Stimulated activated CD4-positive, alpha-beta T cell treated with anti-CD3 and anti-CD28 coated beads, Interleukin-15, amount 100 ng/mL, for 1 hour (primary cell): ENCODE results near the gene PRUNE2.

Experiments
- DNase-seq, 2 donors: peaks; one replicate each; pipeline ENCODE4 v3.0.0-alpha.2; 2020; ENCODE audit warnings: low read depth in 1 of 2, low spot score in 1 of 2

The PRUNE2 gene

DNA sequence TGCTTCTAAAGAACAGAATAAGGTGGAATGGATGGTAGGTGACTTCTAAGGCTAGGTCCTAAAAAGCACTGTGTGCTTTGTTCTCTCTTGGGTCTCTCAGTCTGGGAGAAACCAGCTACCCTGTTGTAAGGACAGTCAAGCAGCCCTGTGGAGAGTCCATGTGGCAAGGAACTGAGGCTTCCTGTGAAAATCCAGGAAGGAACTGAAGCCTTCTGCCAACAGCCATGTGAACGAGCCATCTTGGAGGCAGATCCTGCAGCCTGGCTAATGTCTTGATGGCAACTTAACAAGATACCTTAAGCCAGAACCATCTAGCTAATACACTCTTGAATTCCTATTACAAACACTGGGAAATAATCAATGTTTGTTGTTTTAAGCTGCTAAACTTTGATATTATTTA lies 241.8 kb downstream of the PRUNE2 start:
- DNase-seq: no peak

DNA sequence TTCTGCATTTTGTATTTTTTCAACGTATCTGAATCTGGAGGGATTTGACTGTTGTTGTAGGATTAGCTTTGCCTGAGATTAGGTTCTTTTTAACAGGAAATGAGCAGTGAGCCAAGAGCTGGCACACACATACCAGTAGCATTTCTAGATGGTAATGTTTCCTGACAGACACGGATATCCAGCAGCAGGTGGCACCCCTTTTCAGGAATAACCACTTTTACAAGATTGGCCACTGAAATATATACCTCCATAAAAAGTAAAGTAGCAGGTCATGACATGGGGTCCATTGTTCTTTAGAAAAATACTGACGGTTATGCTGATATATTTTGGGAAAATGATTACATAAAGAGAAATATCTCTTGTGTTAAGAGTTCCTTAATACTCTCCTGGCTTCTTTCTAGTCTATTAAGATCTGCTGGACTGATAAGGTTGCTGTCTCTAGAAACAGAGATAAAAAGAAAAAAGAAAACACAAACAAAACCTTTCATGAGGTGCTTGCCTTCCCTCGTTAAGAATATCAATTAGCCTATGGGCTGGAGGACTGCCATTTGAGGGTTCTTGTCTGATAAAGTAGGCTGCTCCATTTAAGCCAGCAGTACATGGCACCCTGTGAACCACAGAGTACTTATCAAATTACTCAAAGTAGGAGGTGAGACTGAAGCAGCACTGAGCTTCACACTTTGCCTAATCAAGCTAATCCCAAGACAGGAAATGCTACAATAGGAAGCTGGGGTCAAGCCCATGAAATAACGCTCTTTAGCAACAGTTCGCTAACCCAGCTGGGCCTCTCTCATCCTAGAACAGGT lies 243.2 kb downstream of the PRUNE2 start:
- no peak for DNase-seq

DNA sequence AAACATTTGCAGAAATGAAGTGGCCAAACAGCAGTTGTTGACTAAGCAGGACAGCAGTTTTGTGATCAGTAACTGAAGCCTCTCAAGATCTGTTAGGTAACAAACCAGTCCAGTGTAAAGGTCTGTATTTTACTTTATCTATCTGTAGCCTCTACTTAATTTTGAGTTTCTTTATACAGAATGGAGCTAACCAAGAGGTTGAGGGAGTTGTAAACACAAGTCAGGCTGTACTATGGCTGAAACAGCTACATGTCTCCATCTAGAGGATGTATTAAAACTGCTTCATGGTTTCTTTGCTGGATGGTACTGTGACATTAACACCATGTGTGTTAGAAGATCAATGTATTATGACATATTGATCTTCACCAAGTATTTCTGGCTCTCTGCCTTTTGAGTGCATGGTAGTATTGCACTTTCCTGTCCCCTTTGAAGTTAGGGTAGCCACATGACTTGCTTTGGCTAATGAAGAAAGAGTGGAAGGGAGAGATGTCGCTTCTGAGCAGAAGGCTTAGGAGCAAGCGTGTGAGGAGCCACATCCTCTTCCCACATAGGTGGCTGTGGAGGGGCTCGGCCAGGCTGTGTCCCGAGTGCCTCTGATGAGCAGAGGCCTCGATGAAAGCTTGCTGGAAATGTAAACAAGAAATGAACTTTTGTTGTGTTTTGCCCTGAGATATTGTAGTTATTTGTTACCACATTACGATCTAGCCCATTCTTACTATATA lies 247.2 kb downstream of the PRUNE2 start:
- DNase-seq: no peak

DNA sequence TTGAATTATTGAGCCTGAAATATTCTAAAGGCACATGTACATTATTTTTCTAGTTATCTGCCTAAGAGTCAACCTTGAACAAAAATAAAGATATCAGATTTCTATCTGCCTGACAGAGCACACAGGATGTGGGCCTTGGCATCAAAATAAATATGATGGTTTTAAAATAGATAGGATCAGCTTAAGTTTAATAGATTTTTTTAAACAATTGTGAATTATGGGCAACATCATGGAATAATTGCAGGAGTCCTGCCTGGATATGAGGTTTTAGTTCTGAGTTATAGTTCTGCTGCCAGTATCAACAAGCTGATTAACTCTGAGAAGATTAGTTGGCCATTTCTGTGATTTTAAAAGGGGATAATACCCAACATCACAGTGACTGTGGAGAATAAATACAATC lies 248.6 kb downstream of the PRUNE2 start:
- no peak for DNase-seq

DNA sequence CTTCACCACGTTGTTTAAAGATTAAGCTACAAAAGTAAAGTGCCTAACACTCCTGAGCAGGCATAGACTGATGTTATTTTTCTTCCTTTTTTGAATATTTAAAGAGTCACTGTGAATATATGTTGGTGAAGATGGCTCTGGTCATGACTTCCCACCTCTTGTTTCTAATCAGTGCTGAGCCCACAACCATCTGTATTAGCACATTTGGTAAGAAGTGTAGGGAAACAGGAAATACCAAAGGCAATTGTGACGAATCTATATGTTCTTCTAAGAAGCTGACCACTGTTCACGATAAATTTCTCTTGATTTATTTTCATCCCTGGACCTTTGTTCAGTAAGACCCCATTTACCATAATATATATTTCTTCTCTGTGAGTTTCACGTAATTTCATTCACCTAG lies 249.9 kb downstream of the PRUNE2 start:
- no peak for DNase-seq

DNA sequence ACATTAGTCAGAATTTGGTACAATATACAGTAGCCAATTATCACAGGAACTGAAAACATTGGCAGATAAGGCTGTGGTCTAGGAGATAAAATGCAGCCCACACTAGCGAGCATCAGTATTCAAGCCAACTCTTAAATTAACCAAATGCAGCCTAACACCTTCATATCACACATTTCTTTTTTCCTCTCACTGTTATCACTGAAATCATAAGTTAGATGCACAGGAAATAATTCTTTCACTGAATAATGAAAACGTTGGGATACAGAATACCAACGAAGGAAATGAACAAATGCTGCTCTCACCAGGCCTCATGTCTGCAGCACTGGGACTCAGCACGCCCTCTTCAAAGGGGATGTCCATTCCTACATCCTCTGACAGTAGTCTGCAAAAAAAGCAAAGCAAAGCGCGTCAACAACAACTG lies 250.8 kb downstream of the PRUNE2 start:
- no peak for DNase-seq

DNA sequence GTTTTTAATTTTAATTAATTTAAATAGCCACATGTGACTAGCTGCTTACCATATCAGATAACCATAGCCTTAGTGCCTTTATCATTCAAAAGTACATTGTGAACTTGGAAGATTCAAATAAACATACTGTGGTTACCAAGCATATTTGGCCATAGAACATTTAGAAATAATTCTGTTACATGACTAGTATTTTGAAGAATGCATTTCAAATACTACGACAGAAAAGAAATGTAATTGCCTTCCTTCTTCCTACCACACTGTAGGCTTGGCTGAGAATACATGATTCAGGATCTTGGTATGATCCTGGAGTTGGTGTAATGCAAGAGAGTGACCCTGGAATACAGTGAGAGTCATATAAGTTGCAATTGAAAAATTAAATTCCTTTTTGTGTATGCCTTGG lies 251.3 kb downstream of the PRUNE2 start:
- no peak for DNase-seq

DNA sequence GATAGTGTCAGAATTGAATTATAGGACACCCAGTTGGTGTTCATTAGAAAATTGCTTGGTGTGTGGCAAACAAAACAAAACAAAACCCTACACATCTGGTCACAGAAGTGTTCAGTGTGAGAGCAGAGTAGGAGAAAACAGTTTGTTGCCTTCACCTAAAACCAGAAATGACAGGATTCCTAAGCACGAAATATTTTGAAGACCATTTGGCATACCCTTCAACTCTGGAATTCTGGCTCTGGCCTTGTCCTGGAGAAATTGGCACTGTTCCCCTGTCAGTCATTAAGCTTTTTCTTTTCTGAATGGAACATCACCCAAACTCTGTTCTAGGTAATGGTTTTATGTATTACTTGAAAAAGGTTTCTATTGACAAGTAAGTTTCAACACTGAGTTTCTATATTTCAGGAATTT lies 251.9 kb downstream of the PRUNE2 start:
- no peak for DNase-seq

DNA sequence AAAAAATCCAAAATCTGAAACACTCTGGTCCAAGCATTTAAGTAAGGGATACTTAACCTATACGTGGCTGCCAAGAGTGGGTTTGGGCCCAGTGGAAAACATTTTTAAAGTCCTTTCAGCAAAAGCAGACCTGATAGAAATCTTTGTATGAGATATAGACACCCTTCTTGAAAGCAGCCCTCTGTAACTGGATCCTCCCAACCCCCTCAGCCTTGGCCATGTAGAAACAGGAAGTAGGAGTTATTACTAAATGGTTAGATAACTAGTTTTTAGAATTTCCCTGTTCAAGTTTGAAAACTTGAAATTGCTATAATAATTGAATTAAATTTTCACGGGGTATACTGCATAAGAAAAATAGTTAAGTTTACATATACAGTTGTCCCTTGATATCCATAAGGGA lies 253.0 kb downstream of the PRUNE2 start:
- no peak for DNase-seq

DNA sequence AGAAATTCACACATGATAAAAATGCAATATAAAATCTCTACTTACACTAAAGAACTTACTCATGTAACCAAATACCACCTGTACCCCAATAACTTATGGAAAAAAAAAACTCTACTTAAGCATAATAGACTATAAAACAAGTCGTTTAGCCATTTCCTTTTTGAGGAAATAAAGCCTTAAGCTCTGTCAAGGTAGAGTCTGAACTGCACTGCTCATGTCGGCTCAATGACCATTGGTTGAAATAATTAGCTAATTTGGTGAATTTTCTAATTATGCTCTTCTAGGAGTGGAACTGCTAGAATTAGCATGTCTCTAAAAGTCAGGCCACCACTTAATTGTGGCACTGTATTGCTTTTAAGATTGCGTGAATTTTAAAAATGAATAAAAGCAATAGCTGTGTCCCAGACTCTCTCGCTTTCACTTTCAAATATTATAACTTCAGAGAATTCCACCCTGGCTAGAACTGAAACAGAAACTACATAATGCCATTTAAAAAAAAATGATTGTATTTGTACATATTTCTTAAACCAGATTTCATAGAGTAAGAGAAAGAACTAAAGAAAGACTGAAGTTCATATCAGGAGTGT lies 254.7 kb downstream of the PRUNE2 start:
- DNase-seq: no peak

DNA sequence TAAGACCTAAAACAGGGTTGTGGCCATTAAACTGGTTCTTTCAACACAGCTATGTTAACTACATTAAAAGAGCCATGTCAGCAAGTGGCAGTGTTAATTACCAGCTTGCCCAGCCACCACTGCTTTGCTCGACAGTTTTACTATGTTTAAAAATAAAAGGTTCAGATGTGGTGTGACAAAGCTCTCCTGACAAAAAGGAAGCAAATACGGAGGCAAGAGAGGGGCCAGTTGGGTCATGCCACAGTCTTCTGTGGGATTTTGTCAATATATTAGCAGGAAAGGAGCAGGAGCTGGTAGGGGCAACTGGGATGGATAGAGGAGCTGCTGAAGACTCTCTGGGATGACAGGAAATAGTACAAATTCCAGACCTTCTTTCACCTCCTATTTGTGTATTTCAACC lies 255.2 kb downstream of the PRUNE2 start:
- no peak for DNase-seq

DNA sequence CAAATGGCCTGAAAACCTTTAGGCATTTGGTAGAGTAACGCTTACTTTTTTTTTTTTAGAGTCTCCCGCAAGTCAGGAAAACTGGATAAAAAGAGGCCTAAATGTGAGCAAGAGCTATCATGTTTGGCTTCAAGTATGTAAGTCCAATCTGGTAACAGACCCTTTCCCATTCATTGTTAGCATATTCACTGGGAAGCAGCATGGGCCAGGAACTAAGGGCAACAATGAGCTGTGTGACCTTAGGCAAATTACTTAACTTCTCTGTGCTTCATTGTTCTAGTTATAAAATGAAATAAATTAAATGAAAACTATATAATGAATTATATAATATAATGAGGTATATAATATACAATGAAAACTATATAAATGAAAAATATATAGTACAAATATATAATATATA lies 256.0 kb downstream of the PRUNE2 start:
- DNase-seq: no peak

DNA sequence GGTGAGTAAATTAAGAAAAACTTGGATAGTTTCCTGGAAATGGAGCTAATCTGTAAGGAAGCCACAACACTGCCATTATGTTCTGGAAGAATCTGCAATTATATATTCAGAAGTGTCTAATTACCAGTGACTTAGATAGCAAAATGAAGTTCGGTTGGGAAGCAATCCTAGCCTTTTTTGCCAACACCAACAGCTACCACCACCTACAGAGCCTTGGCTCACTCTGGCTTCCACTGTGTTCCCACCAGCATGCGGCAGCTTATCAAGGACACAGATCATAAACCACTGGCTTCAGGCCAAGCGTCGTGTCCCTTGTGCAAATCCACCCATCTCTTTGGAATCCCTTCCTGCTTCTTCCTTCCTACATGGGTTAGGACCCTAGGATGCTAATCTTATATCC lies 259.7 kb downstream of the PRUNE2 start:
- no peak for DNase-seq

DNA sequence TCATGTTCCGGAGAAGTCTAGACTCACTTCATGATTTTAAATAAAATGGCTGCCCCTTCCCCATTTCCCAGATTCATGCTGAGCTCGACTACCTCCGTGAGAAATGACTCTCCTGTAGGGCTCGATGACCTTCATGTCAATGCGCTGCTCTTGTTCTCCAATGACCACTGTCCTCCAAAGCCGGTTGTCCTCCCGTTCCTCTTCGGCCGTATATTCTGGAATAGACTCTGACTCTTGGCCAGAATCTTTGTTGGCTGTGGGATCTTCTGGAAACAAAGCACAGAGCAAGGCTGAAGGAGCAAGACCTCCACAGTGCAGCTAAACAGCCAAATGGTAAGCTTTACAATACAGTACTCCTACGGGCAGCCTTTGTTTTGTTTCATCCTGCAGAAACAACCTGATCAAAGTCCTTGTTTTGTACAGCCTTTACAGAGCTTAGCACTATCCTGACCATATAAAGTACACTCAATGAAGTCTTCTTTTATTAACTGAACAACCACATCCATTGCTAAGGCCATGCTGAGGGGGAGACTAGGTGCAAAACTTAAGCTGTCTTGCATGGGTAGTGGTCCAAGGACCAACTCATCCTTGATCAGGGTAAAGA lies 261.2 kb downstream of the PRUNE2 start:
- no peak for DNase-seq

DNA sequence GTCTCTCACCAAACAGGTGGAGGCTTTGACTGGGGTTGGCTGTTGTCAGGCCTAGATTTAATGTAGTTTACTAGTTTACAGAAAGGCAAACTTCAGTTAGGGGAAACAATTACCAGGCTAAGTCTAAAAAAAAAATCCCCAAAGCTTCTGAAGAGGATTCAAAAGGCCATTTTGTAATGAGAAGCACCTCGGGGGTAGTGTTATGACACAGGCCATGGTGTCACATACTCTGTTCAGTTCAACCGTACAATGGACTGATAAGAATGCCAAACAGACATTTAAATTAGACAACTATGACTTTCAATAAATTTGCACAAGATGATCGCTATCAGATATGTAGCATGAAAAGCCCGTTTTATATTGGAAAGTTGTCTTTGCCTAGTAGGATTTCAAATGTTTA lies 261.7 kb downstream of the PRUNE2 start:
- no peak for DNase-seq

DNA sequence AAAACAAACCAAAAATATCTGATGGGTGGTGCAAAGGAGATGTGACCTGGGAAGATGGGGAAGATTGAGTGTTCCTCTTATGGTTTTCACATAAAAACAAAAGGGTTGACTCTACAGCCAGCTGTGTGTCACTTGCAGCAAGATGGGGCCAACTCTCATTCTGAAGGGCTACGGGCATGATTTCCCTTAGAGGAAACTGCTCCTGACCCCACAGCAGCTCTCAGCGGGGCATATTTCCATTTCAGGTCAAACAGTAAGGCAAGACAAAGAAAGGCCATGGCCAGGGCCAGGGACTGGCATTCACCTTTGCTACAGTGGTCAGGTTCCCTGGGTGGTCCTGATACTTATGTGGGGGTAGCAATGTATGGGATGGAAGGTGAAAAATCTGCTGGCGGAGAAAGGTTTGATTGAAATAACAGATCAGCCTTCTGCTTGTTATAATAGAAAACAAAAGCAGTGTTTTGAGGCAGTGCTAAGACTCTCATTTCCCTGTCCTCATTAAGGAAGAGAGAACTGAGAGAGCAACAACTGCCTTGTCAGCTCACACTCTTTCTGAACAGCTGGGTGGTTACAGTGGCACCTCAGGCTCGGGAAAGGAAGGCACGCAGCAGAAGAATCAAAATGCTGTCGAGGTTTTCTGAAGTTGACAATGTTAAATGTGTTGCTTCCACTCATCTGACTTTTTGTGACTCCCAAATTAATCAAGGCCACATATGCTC lies 262.4 kb downstream of the PRUNE2 start:
- DNase-seq: no peak

DNA sequence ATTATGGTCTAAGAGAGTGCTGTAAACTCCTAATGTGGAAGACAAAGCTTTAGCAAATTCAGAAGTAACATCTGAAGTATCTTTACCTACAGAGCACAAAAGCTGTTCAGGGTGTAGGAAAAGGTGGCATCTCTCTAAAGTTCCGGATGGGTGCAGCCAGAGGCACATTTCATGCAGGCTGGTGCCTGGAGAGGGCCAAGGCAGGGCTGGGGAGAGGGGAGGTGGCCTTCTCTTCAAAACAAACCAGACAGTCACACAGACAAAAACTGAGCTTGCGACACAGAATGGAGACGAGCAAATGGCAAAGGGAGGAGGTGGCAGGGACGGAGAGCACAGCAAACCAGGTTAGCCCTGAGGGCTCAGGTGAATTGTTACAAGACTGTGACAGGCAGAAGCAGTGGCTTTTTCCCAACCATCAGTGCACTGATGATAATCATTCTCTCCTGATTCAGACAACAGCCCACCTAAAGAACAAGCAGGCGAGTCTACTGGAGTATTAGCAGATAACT lies 263.2 kb downstream of the PRUNE2 start:
- DNase-seq: no peak

DNA sequence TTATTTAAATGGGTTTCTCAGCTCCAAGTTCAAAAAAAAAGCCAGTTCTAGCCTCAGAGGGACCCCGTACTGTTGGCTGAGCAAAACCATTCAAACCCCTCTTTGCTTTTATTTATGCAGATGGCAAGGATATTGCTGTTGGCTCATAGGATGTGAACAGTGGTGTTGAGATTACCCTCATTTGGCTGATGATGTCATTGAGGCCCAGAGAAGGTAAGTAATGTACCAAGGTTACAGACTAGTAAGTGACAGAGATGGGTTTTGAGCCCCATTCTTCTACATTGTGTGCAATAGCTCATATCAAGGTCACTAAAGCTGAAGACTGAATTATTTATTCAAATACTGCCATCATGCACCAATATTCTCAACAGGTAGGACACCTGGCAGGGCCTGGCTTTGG lies 263.8 kb downstream of the PRUNE2 start:
- no peak for DNase-seq

DNA sequence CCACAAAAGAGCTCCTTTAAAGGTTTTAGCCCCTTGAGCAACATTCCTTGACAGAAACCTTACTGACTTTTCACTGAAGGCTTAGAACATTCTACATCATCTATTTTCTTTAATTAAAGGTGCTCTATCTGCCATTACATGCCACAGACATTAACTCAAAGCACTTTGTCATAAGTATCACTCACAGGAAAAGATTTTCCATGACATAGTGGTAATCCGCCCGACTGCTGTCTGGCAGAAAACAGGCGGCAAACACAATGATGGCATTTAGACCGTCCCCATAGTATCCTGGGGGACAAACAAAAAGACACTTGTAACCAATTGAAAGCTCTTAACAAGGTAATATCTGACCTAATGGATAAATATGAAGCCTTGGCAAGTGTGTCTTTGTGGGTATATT lies 267.9 kb downstream of the PRUNE2 start:
- DNase-seq: no peak

DNA sequence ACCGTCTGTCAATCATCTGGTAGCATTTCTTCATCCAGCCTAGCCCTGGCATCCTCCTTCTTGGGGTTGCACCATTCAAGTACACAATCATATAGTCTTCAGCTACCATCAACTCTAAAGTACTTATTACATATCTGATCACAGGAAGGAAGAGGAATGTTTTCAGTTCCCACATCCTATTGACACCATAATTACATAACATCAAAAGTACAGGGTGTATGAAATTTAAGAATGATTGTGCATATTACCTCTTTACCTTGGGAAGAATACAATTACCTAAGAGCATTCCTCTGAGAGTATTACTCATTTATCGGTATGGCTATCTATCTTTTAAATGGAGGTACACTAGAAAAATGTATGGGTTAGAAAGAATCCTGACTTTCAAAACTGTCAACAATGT lies 268.5 kb downstream of the PRUNE2 start:
- DNase-seq: no peak
